OCI-LY1 (cell line): Measurements from ENCODE around the gene CEP164.

ENCODE experiments used
- H2AFZ ChIP-seq: fragments of 200-600 bp; sonication (generic), shearing (Covaris generic); 2 replicates; pipeline ENCODE4 v1.6.0; 2014; ENCODE audit warnings: antibody characterized with exemption, mild to moderate bottlenecking, low read length
- H3F3A ChIP-seq: fragments of 200-600 bp; sonication (generic), shearing (Covaris generic); 2 replicates; pipeline ENCODE4 v1.6.0; 2014; ENCODE audit warnings: mild to moderate bottlenecking, antibody characterized with exemption, low read length, moderate library complexity; ENCODE audit not compliant: insufficient read depth
- H3K27ac ChIP-seq: fragments of 200-600 bp; sonication (generic); 2 replicates; pipeline ENCODE4 v1.5.1; 2014; ENCODE audit warnings: low read length, mixed run types, mild to moderate bottlenecking, low read depth; ENCODE audit not compliant: poor library complexity, severe bottlenecking
- H3K27me3 ChIP-seq: fragments of 200-600 bp; sonication (generic); 2 replicates; pipeline ENCODE4 v1.6.0; 2014; ENCODE audit warnings: antibody characterized with exemption, mild to moderate bottlenecking, low read length, moderate library complexity; ENCODE audit not compliant: insufficient read depth
- H3K36me3 ChIP-seq: fragments of 200-600 bp; sonication (generic); 2 replicates; pipeline ENCODE4 v1.6.1; 2014; ENCODE audit warnings: mild to moderate bottlenecking, antibody characterized with exemption, low read length, moderate library complexity, mixed read lengths; ENCODE audit not compliant: insufficient read depth
- H3K4me1 ChIP-seq: fragments of 200-600 bp; sonication (generic); 2 replicates; pipeline ENCODE4 v1.5.1; 2014; ENCODE audit warnings: mild to moderate bottlenecking, low read length, moderate library complexity; ENCODE audit not compliant: insufficient read depth, severe bottlenecking
- H3K4me2 ChIP-seq: fragments of 200-600 bp; sonication (generic), shearing (Covaris generic); 2 replicates; pipeline ENCODE4 v1.6.1; 2014; ENCODE audit warnings: low read length
- H3K4me3 ChIP-seq: fragments of 200-600 bp; sonication (generic); 2 replicates; pipeline ENCODE4 v1.5.1; 2014; ENCODE audit warnings: low read length, low read depth, mild to moderate bottlenecking, mixed read lengths; ENCODE audit not compliant: poor library complexity, severe bottlenecking
- H3K79me2 ChIP-seq: fragments of 200-600 bp; shearing (Covaris generic); 2 replicates; pipeline ENCODE4 v1.6.1; 2016; ENCODE audit warnings: mixed run types, low read length, mixed read lengths; ENCODE audit not compliant: insufficient read depth
- H3K9ac ChIP-seq: fragments of 200-600 bp; sonication (generic), shearing (Covaris generic); 2 replicates; pipeline ENCODE4 v1.6.1; 2014; ENCODE audit warnings: mild to moderate bottlenecking, low read length, mixed read lengths
- H3K9me2 ChIP-seq: fragments of 200-600 bp; sonication (generic), shearing (Covaris generic); 2 replicates; pipeline ENCODE4 v1.6.1; 2014; ENCODE audit warnings: low read depth, mild to moderate bottlenecking, low read length, mixed read lengths
- H3K9me3 ChIP-seq: fragments of 200-600 bp; shearing (Covaris generic); 2 replicates; pipeline ENCODE4 v1.6.1; 2014; ENCODE audit warnings: low read length, mixed read lengths
- H4K20me1 ChIP-seq: fragments of 200-600 bp; sonication (generic), shearing (Covaris generic); 2 replicates; pipeline ENCODE4 v1.6.0; 2016; ENCODE audit warnings: mild to moderate bottlenecking, low read length; ENCODE audit not compliant: insufficient read depth
- EZH2 ChIP-seq: fragments of 200-600 bp; sonication (generic), shearing (Covaris generic); IDR thresholded peaks from 2 replicates; pipeline ENCODE4 v1.8.0; 2017; ENCODE audit warnings: borderline replicate concordance, mixed run types, mild to moderate bottlenecking, antibody characterized with exemption, low read length, moderate library complexity, mixed read lengths
- TF ChIP-seq, protein P1 (sequence below): fragments of 200-600 bp; sonication (generic), shearing (Covaris generic); IDR thresholded peaks from 2 replicates; pipeline ENCODE4 v1.5.1; 2017; ENCODE audit warnings: mild to moderate bottlenecking, antibody characterized with exemption, low read length, moderate library complexity, mixed read lengths

The CEP164 gene

GRCh38 chr11:117284053-117284452 lies 43.6 kb upstream of the CEP164 start:
- H3K4me2 ChIP-seq: no peak overlapping the region
- no peaks in the 10 kb centered on the region for H3K27me3 ChIP-seq
- H4K20me1 ChIP-seq: no peaks in the 10 kb centered on the region
- no peak overlapping the region for H3K27ac ChIP-seq
- no peak overlapping the region for H2AFZ ChIP-seq
- H3F3A ChIP-seq: no peaks in the 10 kb centered on the region
- H3K4me1 ChIP-seq: no peaks in the 10 kb centered on the region
- no peak overlapping the region for H3K9ac ChIP-seq
- no peak overlapping the region for H3K4me3 ChIP-seq
- H3K36me3 ChIP-seq: peaks cover 7% of the 10 kb centered on the region; the same call in 1 of the 2 replicates
- TF ChIP-seq, protein P1, sequence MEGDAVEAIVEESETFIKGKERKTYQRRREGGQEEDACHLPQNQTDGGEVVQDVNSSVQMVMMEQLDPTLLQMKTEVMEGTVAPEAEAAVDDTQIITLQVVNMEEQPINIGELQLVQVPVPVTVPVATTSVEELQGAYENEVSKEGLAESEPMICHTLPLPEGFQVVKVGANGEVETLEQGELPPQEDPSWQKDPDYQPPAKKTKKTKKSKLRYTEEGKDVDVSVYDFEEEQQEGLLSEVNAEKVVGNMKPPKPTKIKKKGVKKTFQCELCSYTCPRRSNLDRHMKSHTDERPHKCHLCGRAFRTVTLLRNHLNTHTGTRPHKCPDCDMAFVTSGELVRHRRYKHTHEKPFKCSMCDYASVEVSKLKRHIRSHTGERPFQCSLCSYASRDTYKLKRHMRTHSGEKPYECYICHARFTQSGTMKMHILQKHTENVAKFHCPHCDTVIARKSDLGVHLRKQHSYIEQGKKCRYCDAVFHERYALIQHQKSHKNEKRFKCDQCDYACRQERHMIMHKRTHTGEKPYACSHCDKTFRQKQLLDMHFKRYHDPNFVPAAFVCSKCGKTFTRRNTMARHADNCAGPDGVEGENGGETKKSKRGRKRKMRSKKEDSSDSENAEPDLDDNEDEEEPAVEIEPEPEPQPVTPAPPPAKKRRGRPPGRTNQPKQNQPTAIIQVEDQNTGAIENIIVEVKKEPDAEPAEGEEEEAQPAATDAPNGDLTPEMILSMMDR: no peak
- no peak for TF ChIP-seq EZH2
- H3K9me3 ChIP-seq: no peaks in the 10 kb centered on the region
- H3K79me2 ChIP-seq: no peaks in the 10 kb centered on the region
- H3K9me2 ChIP-seq: no peaks in the 10 kb centered on the region

DNA sequence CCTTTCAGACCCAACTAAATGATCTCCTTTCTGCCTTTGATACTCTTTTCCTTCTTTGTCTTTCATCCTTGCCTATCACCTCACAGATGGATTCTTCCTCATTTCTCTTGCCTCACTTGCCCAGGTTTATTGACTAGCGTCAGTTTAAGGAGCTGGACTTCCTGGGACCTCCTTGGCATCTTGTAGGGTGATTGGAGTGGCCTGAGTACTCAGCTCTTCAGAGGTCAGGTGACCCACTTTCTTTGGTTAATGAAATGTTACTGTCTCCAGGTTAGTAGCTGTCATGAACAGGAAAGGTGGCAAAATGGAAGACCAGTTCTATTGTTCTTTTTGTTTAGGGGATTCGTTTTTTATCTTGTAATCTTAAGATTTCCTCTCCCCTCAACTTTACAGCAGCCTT lies 41.1 kb upstream of the CEP164 start:
- peaks cover 7% of the 10 kb centered on the region; the same call in 1 of the 2 replicates for H3K36me3 ChIP-seq
- TF ChIP-seq EZH2: no peak
- TF ChIP-seq, protein P1: no peak
- no peaks in the 10 kb centered on the region for H3K9me3 ChIP-seq
- H3K79me2 ChIP-seq: no peaks in the 10 kb centered on the region
- H3F3A ChIP-seq: no peaks in the 10 kb centered on the region
- H3K4me2 ChIP-seq: no peak overlapping the region
- no peaks in the 10 kb centered on the region for H3K4me1 ChIP-seq
- no peaks in the 10 kb centered on the region for H3K27me3 ChIP-seq
- H3K9ac ChIP-seq: no peak overlapping the region
- no peaks in the 10 kb centered on the region for H4K20me1 ChIP-seq
- no peak overlapping the region for H2AFZ ChIP-seq
- H3K9me2 ChIP-seq: no peaks in the 10 kb centered on the region
- H3K4me3 ChIP-seq: no peak overlapping the region
- H3K27ac ChIP-seq: no peak overlapping the region

GRCh38 chr11:117287668-117288067 lies 40.0 kb upstream of the CEP164 start:
- Histone ChIP-seq H2AFZ (no peak overlapping the region), H3K36me3 (peaks cover 6% of the 10 kb centered on the region; the same call in 1 of the 2 replicates), H3K27me3 (no peaks in the 10 kb centered on the region), H3K9me2 (no peaks in the 10 kb centered on the region), H3K4me1 (no peaks in the 10 kb centered on the region), H3K4me2 (no peak overlapping the region), H3K4me3 (no peak overlapping the region), H3K9me3 (no peaks in the 10 kb centered on the region), H3K79me2 (no peaks in the 10 kb centered on the region), H4K20me1 (no peaks in the 10 kb centered on the region), H3K27ac (no peak overlapping the region), H3F3A (no peaks in the 10 kb centered on the region), H3K9ac (no peak overlapping the region)
- no peak for TF ChIP-seq EZH2
- TF ChIP-seq, protein P1: no peak
